Stimulated activated CD4-positive, alpha-beta T cell treated with anti-CD3 and anti-CD28 coated beads, TNF-alpha, amount 100 ng/mL, for 48 hours (primary cell): ENCODE measurements around the gene CUEDC1.
"Not testable (repeated sequence)": the region's sequence is repeated elsewhere in the genome, so short reads cannot be mapped to it uniquely, and the experiment has no call there.

ENCODE experiments used
- DNase-seq, 3 donors: peaks; one replicate each; pipeline ENCODE4 v3.0.0-alpha.2; 2020; ENCODE audit warnings: low read depth in 3 of 3

Gene CUEDC1

DNA sequence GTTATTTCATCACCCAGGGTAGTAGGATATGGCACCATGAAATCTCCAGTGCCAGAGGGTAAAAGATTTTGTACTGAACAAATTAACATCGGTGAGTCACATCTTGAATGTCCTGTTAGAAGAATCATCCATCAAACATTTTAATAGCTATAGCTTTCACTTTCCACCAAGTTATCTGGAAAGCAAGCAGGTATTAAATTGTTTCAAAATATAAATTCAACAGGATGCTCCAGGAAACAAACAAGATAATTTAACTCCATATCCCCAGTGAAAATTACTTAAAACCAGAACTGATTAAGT lies 30.4 kb upstream of the CUEDC1 start:
- no peak for DNase-seq

DNA sequence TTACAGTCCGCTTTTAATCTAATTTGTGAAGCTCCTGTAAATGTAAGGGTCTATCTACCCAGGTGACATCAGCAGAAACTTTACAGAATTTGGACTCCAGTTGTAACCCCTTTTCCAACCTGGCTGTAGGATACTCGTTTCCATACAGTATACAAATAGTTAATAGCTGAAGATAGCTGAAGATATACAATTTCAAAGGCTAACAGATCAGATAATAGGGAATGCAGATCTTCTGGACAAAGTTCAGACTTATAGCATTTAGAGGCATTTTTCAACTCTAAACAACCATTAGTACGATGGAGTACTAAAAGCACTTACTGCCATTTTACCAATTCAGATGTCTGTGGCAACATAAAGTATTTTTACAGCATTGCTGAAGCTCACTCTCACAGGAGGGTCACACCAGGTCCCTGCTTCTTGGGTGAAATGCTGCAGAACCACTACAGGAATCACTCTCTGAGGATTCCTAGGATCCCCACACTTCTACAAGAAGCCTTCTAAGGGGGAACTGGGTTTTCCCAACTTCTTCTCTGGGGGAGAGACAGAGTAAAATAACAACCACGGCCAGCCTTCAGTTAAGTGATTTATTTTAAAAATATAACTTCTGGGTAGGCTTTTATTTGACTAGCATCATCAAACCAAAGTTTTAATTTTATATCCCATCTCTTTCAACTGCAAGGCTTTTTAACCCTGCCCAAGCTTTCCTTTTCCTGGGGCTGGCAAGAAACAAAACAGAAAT lies 29.9 kb upstream of the CUEDC1 start:
- no peak for DNase-seq

DNA sequence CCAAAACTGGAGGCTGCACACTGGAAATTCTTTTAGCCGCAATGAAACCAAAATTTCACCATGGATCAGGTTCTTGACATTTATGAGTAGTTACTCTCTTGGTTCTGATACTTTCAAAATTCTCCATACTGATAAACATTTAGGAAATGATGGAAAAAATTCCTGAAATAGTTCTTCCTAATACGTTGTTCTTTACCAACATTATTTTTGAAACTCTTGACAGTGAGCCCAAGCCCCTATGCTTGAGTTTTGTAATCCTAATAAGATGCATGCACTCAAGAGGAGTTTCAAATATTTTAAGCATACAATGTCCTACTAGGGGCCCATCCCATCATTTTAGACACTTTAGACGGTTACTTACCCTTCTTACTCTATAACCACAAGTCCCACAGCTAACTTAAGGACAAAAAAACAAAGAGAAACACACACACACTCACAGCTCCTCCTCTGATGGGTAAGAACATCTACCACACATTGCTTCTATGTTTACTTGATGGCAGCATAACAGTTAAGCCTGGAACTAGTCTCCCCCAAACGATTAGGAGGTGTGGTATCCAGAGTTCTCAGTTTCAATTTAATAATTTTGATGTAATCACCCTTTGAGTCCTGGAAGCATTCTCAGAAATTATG lies 29.2 kb upstream of the CUEDC1 start:
- no peak for DNase-seq

DNA sequence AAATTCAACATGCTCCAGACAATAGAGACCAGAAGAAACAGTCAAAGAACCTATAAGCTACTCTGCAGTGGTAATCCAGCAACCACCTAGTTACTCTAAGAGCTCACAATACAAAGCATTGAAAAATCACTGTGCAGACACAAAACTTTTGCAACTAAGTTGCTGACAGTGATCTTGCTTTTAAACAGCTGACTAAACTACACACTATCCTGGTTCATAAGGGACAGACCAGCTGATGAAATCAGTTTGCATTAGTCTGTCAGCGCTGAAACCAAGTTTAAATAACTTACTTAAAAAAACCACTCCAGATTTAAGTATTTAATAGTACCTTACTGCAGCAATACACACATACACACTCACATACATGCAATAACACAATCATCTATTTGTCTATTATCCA lies 28.2 kb upstream of the CUEDC1 start:
- no peak for DNase-seq

DNA sequence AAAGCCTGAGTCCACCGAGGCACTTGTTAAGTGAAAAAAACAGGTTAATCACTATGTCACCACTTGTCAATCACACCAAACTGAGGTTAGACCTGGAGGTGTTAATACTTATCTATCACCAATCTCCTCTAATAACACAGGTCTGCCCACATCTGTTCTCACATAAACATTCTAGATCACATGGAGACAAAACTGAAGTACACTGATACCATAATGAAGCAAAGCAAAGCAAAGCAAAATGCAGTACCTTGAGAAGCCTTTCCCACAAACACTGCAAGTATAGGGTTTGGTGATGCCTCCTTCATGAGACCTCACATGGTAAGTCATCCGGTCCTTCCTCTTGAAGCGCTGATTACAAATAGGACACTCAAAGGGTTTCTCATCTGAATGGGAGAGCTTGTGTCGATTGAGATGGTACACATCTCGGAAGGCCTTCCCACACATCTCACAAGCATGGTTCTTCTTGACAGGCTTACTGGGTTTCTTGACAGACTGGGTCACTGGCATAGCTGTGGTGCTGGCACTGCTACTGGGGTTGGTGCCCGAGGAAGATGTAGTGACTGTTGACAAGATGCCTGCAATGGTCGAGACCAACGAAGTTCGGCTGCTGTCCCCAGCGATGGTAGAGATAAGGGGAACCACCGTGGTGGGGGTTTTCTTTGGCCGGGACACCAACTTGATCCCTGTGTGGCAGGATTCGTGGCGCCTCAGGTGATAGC lies 27.4 kb upstream of the CUEDC1 start:
- DNase-seq: no peak

DNA sequence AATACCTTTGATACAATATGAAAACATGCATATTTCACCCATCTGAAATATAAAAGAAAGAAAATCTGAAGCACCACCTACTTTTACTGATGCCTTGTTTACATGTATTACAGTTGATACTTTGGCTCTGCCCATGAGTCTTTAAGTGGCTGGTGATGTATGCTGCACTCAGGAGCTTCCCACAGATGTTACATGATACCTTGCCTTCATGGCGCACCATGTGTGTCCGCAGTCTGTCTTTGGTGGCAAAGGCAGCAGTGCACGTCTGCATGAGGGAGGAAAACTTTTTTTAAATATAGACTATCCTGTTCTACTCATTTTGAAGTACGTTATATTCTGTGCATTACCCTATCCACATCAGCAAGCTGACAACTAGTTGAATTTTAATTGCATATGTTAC lies 25.3 kb upstream of the CUEDC1 start:
- no peak for DNase-seq

DNA sequence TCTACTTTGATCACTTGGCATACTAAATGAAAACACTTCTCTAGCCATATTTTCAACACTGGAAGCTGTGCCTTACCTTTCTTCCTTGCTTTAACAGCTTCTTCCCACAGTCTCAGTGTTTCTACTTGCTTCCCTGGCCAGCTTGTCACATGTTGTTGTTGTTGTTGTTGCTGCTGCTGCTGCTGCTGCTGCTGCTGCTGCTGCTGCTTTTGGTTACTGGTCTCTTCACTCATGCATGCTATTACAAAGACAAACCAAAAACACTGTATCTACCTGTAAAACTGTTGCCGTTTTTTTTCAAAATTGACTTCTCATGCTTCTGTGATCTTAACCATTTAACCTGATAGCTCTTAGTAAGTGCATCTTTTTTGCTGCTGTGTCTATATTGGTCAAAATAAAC lies 23.9 kb upstream of the CUEDC1 start:
- DNase-seq: no peak

DNA sequence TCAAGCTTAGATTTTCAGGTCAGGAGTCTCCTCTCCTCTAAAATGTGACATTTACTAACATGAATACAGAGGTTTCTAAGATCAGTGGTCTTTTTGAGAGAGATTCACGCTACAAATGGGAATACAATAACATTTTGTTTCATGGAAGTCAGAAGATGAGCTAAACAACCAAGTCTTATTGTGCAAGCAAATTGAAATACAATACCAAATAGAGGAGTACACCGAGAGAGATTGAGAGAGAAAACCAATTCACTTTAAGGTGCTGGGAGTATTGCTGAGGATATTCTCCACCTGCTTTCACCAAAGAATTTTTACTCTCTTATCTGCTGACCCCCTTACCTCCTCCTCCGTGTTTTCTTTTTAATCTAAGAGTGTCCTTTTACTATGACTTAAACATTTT lies 21.4 kb upstream of the CUEDC1 start:
- no peak for DNase-seq

DNA sequence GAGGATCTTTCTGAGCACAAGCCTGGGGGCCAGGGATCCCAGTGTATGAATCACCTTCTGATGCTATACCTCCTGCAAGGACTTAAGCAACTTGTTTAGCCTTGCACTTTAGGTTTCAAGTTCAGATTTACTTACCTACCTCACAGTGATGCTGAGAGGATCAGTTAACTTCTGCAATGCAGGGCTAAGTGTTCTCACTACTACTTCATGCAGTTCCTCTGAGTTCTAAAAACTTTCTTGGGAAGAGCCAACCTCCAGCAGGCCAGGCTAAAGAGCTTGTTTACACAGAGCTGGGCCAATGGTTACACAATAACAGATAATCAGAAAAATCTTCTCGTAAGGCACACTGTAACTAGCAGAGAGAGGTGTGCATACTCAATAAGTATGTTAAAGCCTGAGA lies 19.8 kb upstream of the CUEDC1 start:
- DNase-seq: no peak

DNA sequence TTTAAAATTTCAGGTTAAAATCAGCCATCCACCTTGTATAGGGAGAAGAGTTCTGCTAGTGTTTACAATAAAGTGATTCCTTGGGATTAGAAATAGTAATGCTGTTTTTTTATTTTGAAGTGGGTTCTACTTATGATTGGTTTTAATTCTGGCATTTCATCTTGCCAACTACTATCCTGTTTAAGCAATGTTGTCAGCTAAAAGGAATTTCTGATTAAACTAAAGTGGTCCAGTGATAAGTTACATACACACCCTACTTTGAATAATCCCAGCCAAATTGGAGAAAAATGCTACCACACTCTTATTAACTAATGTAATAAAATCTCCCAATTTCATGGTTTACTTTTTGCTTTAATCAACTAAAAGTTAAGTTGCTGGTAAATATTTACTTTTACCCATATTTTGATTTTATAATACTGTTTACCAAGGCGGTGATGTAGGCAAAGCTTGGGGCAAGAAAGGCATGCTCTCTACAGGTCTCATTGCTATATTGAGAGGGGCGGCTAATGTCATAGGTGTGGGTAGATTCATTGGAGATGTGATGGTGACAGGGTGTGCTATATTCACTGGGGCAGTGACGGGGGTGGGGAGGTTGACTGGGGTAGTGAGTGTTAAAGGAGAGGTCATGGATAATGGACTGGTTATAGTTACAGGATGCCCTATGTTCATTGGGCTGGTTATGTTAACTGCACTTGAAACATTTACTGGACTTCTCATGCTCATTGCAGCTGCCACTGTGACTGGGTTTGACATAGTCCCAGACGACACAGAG lies 19.0 kb upstream of the CUEDC1 start:
- DNase-seq: not testable (repeated sequence)

DNA sequence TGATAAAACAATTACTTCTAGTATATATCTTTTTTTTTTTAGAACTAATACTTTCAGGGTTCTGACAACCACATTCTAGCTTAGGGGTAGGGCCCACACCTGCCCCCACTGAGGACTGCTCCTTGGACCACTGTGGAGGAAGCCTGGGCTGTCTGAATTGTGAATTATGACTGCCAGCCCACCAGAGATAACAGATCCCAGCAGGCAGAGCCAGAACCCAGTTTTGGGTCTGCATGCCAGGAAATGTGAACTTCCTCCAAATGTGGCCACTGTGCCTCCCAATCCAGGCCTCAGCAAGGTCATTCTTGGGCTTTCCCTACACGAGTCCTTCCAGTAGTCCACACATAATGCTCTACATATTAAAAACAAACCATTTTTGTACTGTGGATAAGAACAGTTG lies 16.9 kb upstream of the CUEDC1 start:
- DNase-seq: no peak

DNA sequence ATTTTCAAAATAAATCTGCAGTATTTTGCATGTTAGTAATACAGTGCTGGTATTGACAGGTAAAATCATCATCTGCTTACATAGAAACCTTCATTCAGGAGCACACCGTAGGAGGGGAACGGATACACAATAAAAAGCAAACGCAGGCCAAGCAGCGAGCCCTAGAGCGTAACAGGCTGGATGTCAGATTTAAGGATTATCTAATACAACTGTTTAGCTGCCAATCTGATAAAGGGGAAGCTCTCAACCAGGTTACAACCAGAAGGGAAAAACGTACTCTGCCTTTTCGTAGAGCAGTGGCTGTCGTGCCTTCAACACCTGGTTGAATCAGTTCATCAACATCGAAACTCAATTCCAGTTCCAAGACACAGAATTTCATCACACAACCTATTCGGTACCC lies 16.4 kb upstream of the CUEDC1 start:
- no peak for DNase-seq

DNA sequence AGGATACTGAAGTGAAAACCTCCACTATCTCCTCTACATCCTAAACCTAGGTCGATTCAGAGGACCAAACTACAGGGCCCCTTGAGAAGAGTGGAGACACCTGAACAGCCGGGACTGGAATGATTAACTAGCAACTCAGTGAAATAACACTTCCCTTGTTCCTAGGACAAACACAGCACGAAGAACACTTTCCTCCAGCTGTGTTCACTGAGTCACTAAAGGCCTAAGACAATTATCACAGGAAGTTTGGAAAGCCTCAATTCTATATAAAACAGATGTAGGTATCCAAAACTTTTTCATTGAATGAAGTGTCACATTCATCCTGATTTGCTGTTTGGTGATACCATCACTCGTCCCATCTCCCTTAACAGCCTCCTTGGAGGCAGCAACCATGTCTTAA lies 15.5 kb upstream of the CUEDC1 start:
- no peak for DNase-seq

DNA sequence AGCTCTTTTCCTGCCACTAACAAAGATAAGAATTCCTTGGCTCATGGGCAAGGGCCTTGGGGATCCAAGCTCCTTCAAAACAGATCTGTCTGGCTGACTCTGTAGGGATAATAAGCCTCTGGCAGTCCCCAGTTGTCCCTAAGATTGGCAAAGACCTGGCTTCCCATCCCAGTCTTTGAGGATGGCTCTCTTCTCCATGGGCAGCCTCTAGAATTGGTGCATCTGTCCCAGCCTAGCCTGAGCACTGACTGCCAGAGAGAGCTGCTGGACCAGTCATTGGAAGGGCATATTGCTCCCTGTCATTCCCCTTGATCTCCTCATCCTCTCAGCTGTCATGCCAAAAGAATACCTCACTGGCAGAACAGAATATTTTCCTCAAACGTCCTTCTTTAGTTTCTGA lies 13.2 kb upstream of the CUEDC1 start:
- no peak for DNase-seq

DNA sequence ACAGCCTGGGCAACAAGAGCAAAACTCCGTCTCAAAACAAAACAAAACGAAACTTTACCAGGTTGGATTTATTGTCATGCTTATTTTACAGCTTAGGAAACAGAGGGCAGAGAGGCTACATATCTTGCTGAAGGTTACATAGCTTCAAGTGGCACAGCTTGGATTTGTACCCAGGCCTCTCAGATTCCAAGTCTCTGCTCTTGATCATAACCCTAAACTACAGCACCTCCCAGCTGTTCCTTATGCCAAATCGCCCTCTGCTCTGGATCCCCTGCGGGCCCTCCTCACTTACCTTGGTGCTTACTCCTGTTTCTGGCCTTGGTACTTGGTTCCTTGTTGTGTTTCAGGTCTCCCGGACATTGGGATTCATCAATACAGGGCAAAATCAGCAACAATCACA lies 11.7 kb upstream of the CUEDC1 start:
- DNase-seq: no peak

DNA sequence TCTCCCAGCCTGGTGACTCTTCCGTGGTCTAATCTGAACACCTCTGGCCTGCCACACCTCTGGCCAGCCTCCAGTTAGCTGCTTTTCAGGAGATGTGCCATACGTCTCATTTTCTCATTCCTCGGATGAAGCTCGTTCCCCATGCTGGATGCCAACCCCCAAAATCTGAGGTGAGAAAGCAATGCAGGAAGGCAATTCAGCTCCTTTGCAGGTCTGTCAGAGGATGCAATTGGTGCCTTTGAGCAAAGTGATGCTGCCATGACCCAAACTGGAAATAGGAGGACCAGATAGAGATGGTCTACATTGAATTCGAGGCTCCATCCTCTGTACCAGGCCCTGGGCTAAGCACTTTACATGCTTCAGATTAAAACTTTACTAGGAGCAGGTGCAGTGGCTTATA lies 11.0 kb upstream of the CUEDC1 start:
- no peak for DNase-seq

DNA sequence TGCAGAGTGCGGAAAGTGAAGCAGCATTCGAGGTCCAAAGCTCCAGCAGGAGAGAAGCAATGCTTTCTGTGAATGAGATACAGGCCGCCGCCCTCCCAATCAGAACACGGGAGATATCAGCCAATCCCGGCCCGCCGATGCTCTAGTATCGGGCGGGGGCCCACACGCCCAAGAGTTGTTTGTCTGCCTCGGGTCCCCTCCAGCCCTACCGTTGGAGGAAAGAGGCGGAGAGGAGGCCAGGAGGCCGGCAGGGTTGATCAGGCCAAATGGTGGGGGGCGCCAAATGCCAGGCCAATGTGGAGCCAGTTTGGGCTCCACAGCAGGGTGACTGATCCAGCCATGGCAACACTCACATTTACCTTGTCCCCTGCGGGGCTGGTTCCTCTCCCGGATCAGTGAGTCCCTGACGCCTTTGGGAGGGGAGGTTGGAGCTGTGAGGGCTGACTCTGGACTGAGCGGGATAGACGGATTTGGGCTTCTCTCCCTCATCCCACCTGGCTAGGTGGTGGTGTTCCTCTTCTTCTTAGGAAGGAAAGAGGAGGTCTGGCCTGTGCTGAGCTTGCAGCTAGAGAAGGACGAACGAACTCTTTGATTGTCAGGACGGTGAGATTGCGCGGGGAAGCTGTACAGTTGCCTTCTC lies 10.4 kb upstream of the CUEDC1 start:
- no peak for DNase-seq

DNA sequence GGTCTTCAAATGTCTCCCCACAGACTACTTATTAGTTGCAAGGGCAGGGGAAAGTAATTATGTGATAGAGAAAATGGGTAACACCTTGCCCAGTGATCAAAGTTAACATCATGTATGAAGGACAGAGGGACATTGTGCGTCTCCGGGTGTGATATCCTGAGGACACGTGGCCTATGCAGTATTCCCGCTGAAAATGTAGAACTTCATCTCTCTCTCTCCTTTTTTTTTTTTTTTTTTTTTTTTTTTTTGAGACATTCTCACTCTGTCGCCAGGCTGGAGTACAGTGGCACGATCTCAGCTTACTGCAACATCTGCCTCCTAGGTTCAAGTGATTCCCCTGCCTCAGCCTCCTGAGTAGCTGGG lies 7.9 kb upstream of the CUEDC1 start:
- DNase-seq: no peak

DNA sequence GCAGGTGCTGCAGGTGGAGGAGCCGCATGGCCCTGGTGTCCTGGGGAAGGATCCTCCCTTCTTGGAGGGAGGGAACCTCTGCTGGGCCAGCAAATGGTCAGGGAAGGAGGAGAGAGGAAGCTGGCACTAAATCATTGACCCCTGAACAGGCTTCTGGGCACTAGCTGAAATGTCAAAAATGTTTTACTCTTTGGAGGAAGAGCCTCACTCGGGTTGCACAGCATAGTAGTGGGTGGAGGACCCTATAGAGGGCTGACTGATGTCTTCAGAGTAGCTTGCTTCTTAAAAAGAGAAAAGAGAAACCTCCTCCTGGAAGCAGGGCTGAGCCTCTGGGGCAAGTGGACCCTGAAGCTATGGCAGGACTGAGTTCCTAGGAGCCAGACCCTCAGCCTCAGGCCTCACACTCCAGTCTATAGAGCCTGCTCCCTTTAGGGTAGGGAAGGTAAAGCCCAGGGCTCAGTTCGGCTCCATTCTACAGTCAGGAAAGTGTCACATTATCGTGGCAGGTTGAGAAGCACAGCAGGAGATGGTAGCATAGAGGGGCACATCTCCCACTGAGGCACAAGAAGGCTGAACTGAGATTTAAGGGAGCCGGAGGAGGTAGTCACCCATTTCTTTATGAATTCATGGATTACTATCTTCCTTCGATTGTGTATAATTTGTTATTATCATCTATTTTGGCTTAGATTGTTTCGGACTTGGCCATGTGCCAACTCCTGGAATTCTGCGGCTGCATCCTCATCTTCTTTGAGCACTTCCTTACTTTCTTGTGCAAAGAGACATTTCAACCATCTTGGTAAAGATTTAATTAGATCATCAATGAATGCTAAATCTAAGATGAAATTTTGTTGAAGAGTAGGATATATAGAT lies 7.3 kb upstream of the CUEDC1 start:
- no peak for DNase-seq

DNA sequence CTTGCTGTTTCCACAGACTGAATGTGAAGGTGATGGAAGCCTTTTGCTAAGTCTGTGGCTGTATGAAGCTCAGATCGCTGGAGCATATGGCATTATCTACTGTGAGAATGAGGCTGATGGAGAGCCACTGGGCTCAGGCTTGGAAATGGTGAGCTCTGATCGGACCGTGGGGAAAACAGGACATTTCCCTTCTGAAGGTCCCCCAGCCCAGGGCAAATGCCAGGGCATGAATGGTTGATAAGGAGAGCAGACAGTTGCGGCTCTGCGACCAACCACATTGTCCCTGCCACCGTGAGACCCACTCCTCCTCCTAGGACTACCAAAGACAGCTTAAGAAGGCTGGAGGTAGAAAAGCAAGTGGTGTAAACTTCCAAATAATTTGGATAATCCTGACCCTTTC lies 4.7 kb upstream of the CUEDC1 start:
- no peak for DNase-seq

DNA sequence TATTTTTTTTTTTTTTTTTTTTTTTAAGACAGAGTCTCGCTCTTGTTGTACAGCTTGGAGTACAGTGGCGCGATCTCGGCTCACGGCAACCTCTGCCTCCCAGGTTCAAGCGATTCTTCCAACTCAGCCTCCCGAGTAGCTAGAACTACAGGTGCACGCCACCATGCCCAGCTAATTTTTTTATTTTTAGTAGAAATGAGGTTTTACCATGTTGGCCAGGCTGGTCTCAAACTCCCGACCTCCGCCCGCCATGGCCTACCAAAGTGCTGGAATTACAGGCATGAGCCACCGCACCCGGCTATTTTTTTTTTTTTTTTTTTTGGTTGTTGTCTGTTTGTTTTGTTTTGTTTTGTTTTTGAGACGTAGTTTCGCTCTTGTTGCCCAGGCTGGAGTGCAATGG lies 3.2 kb upstream of the CUEDC1 start:
- DNase-seq: not testable (repeated sequence)
